Tibial artery (tissue), 4 donors: ENCODE measurements around the gene SORBS2.

Experiments used
- DNase-seq, 2 donors: peaks; one replicate each; pipeline ENCODE4 v3.0.0-alpha.2; 2019
- H3K27ac ChIP-seq, 2 donors: fragments of 200-600 bp; sonication (generic) in 1 of 2; 1 replicate in 1 of 2; 2 replicates in 1 of 2; pipeline ENCODE4 v1.5.1; 2018 to 2019; ENCODE audit warnings: mild to moderate bottlenecking in 1 of 2
- H3K27me3 ChIP-seq, 2 donors: fragments of 200-600 bp; sonication (generic) in 1 of 2; one replicate each; pipeline versions ENCODE4 v1.5.1 to v1.6.0; 2016 to 2019
- H3K36me3 ChIP-seq, 3 donors: fragments of 200-600 bp; sonication (generic) in 2 of 3; one replicate each; pipeline ENCODE4 v1.5.1; 2016 to 2019; ENCODE audit warnings: mild to moderate bottlenecking in 2 of 3
- H3K4me1 ChIP-seq, 4 donors: fragments of 200-600 bp; sonication (generic) in 2 of 4; 1 replicate in 3 of 4; 2 replicates in 1 of 4; pipeline ENCODE4 v1.5.1; 2016 to 2019
- H3K4me3 ChIP-seq, 2 donors: fragments of 200-600 bp; sonication (generic) in 1 of 2; 1 replicate in 1 of 2; 2 replicates in 1 of 2; pipeline ENCODE4 v1.5.1; 2018 to 2019; ENCODE audit warnings: mild to moderate bottlenecking in 2 of 2
- H3K9me3 ChIP-seq, 3 donors: fragments of 200-600 bp; sonication (generic) in 1 of 3; one replicate each; pipeline ENCODE4 v1.5.1; 2016 to 2019
- CTCF ChIP-seq, 2 experiments: fragments of 200-600 bp in 1 of 2; fragments of 450-650 bp in 1 of 2; IDR thresholded peaks; one replicate each; pipeline ENCODE4 v1.5.1; 2017 to 2019; ENCODE audit warnings: antibody characterized with exemption in 2 of 2, mild to moderate bottlenecking in 1 of 2, moderate library complexity in 1 of 2
- intact Hi-C: fragments of 100-400 bp; cut with DNase I; formaldehyde crosslinking; loops from one replicate; pipeline ENCODE4 v1.15.0; 2023; ENCODE audit warnings: low total_unique reads

SORBS2 gene

GRCh38 chr4:185841451-185841850 is 29.5 kb upstream of the SORBS2 start:
- Histone ChIP-seq H3K27me3 (no peaks in the 10 kb centered on the region), H3K9me3 (no peaks in the 10 kb centered on the region), H3K27ac (no peak overlapping the region), H3K4me3 (no peak overlapping the region), H3K4me1 (peaks cover 0 to 46% (median 22%) of the 10 kb centered on the region in 4 donors), H3K36me3 (no peaks in the 10 kb centered on the region)
- no peak for DNase-seq
- intact Hi-C loops, result no loop called here
- no peak for TF ChIP-seq CTCF (IDR thresholded peaks at IDR 0.05)

- intact Hi-C loops, result no loop called here
- Histone ChIP-seq H3K27me3 (no peaks in the 10 kb centered on the region), H3K4me3 (no peak overlapping the region), H3K9me3 (no peaks in the 10 kb centered on the region), H3K27ac (peak overlapping the region in 1 of 2 donors; percentile 83), H3K4me1 (peaks cover 0 to 50% (median 21%) of the 10 kb centered on the region in 4 donors), H3K36me3 (no peaks in the 10 kb centered on the region)
- no peak for DNase-seq
- TF ChIP-seq CTCF (IDR thresholded peaks at IDR 0.05), result no peak
These were observed 29.0 kb upstream of the SORBS2 start for GRCh38 chr4:185840953-185841352.

- H3K36me3 ChIP-seq, result no peaks in the 10 kb centered on the region
- intact Hi-C loops, result no loop called here
- no peak for TF ChIP-seq CTCF (IDR thresholded peaks at IDR 0.05)
- DNase-seq, result no peak
- H3K4me3 ChIP-seq, result no peak overlapping the region
- no peaks in the 10 kb centered on the region for H3K9me3 ChIP-seq
- peaks cover 0 to 54% (median 21%) of the 10 kb centered on the region in 4 donors for H3K4me1 ChIP-seq
- H3K27me3 ChIP-seq, result no peaks in the 10 kb centered on the region
- H3K27ac ChIP-seq, result peak overlapping the region; percentile 75 to 83
These were observed 28.2 kb upstream of the SORBS2 start for GRCh38 chr4:185840201-185840600.

- H3K36me3 ChIP-seq, result no peaks in the 10 kb centered on the region
- H3K4me1 ChIP-seq, result peaks cover 0 to 54% (median 21%) of the 10 kb centered on the region in 4 donors
- no peaks in the 10 kb centered on the region for H3K27me3 ChIP-seq
- no peak for DNase-seq
- TF ChIP-seq CTCF (IDR thresholded peaks at IDR 0.05), result no peak
- peak overlapping the region; percentile 75 to 83 for H3K27ac ChIP-seq
- H3K4me3 ChIP-seq, result no peak overlapping the region
- H3K9me3 ChIP-seq, result no peaks in the 10 kb centered on the region
- intact Hi-C loops, result no loop called here
These were observed 27.8 kb upstream of the SORBS2 start for GRCh38 chr4:185839770-185840169.

- no peak for TF ChIP-seq CTCF (IDR thresholded peaks at IDR 0.05)
- peak overlapping the region; percentile 75 to 83 for H3K27ac ChIP-seq
- no peaks in the 10 kb centered on the region for H3K36me3 ChIP-seq
- no peak overlapping the region for H3K4me3 ChIP-seq
- H3K9me3 ChIP-seq, result no peaks in the 10 kb centered on the region
- H3K4me1 ChIP-seq, result peaks cover 0 to 54% (median 21%) of the 10 kb centered on the region in 4 donors
- DNase-seq, result peak; percentile 61 to 75
- intact Hi-C loops, result no loop called here
- H3K27me3 ChIP-seq, result no peaks in the 10 kb centered on the region
These were observed 27.3 kb upstream of the SORBS2 start for GRCh38 chr4:185839194-185839712.
